Duodenal mucosa (tissue), 2 donors: Measurements from ENCODE around the gene TTLL11.

Experiments
- H3K27ac ChIP-seq: one replicate; pipeline ENCODE4 v1.7.0; 2013; ENCODE audit warnings: low read depth, low read length
- H3K27me3 ChIP-seq, 2 donors: one replicate each; pipeline ENCODE4 v1.7.0; 2013; ENCODE audit warnings: low read length in 2 of 2, control low read depth in 1 of 2; ENCODE audit not compliant: insufficient read depth in 2 of 2, control insufficient read depth in 1 of 2
- H3K36me3 ChIP-seq, 2 donors: one replicate each; pipeline ENCODE4 v1.7.0; 2013; ENCODE audit warnings: low read length in 2 of 2, control low read depth in 1 of 2; ENCODE audit not compliant: insufficient read depth in 2 of 2, control insufficient read depth in 1 of 2
- H3K4me1 ChIP-seq, 2 donors: one replicate each; pipeline ENCODE4 v1.7.0; 2013; ENCODE audit warnings: low read length in 2 of 2, control low read depth in 1 of 2; ENCODE audit not compliant: insufficient read depth in 2 of 2, control insufficient read depth in 1 of 2
- H3K4me3 ChIP-seq, 2 donors: one replicate each; pipeline ENCODE4 v1.7.0; 2013; ENCODE audit warnings: low read length in 2 of 2, low read depth in 1 of 2
- H3K9ac ChIP-seq, 2 donors: one replicate each; pipeline ENCODE4 v1.7.0; 2013; ENCODE audit warnings: low read length in 2 of 2, low read depth in 1 of 2
- H3K9me3 ChIP-seq, 2 donors: one replicate each; pipeline ENCODE4 v1.7.0; 2013; ENCODE audit warnings: low read length in 2 of 2, control low read depth in 1 of 2; ENCODE audit not compliant: control insufficient read depth in 1 of 2

TTLL11 gene

GRCh38 chr9:121876658-121877271 is 216.3 kb downstream of the TTLL11 start:
- Histone ChIP-seq H3K9ac (no peak overlapping the region), H3K27ac (no peak overlapping the region), H3K4me3 (no peak overlapping the region)

DNA sequence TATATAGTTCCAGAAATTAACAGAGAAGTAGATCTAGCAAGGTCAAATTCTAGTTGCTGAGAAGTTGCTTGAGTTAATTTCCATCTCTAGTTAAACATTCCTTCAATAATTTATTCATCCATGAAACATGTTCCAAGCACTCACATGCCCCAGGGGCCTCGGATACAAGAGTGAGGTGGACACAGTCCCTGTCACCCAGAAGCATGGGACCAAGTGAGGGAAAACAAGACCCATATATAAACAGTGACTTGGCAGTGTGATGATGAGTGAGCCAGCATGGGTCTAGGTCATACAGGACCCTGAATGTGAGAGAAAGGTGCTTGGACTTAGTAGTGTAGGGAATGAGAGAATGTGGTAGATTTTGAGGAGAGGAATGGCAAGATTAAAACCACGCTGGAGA is 216.9 kb downstream of the TTLL11 start:
- Histone ChIP-seq H3K27ac (no peak overlapping the region), H3K4me3 (no peak overlapping the region), H3K9ac (no peak overlapping the region), H3K4me1 (no peaks in the 10 kb centered on the region), H3K27me3 (no peaks in the 10 kb centered on the region), H3K9me3 (no peaks in the 10 kb centered on the region), H3K36me3 (no peaks in the 10 kb centered on the region)

More at GRCh38 chr9:121876658-121877271, 216.3 kb downstream of the TTLL11 start:
- Histone ChIP-seq H3K4me1 (no peaks in the 10 kb centered on the region), H3K36me3 (no peaks in the 10 kb centered on the region), H3K9me3 (no peaks in the 10 kb centered on the region), H3K27me3 (no peaks in the 10 kb centered on the region)

- Histone ChIP-seq H3K27ac (no peak overlapping the region), H3K4me1 (no peaks in the 10 kb centered on the region), H3K9ac (no peak overlapping the region), H3K27me3 (no peaks in the 10 kb centered on the region), H3K9me3 (no peaks in the 10 kb centered on the region), H3K4me3 (no peak overlapping the region), H3K36me3 (no peaks in the 10 kb centered on the region)
Measured at GRCh38 chr9:121874524-121874923, 218.6 kb downstream of the TTLL11 start.

GRCh38 chr9:121871431-121872025 is 221.6 kb downstream of the TTLL11 start:
- Histone ChIP-seq H3K4me1 (no peaks in the 10 kb centered on the region), H3K27ac (no peak overlapping the region), H3K9ac (no peak overlapping the region), H3K27me3 (no peaks in the 10 kb centered on the region), H3K4me3 (no peak overlapping the region), H3K9me3 (no peaks in the 10 kb centered on the region), H3K36me3 (no peaks in the 10 kb centered on the region)

GRCh38 chr9:121870271-121870670 is 222.8 kb downstream of the TTLL11 start:
- Histone ChIP-seq H3K27me3 (no peaks in the 10 kb centered on the region), H3K27ac (no peak overlapping the region), H3K36me3 (no peaks in the 10 kb centered on the region), H3K9ac (no peak overlapping the region), H3K9me3 (no peaks in the 10 kb centered on the region), H3K4me1 (no peaks in the 10 kb centered on the region), H3K4me3 (no peak overlapping the region)

DNA sequence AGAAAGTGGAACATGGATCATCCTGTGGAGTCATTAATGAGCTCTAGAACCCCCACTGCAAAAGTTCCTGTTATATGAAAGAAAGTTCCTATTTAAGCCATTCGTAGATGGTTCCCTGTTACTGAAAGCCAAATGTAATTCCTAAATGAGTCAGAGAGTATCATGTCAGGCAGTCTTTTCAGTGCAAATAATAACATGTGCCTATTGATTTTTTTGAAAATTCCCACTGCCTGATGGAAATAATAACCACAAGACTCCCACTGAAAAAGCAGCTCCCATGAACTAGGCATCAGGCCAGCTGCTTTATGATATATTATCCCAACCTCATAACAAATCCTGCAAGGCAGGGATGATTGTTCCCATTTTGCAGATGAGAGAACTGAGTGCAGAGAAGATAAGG is 224.5 kb downstream of the TTLL11 start:
- Histone ChIP-seq H3K4me1 (no peaks in the 10 kb centered on the region), H3K36me3 (no peaks in the 10 kb centered on the region), H3K9me3 (no peaks in the 10 kb centered on the region), H3K9ac (no peak overlapping the region), H3K27ac (no peak overlapping the region), H3K4me3 (no peak overlapping the region), H3K27me3 (no peaks in the 10 kb centered on the region)

DNA sequence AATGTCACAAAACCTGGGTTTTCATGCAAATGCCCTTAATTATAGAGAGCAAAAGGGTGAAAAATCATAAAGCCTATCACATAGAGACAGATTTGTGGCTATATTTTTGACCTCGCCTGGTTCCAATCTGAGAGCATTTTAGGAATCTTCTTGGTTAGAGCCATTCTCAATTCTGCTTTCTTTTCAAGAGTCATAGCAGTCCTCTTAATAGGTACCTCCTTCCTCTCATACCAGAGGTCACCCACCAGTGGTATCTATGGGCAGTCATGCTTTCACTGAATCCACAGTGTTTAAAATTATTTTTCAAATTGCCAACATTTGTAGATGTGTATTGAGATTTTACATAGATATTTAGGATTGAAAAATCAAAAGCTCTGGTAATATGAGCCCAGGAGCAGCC is 226.2 kb downstream of the TTLL11 start:
- Histone ChIP-seq H3K36me3 (no peaks in the 10 kb centered on the region), H3K9ac (no peak overlapping the region), H3K4me1 (no peaks in the 10 kb centered on the region), H3K4me3 (no peak overlapping the region), H3K9me3 (no peaks in the 10 kb centered on the region), H3K27me3 (no peaks in the 10 kb centered on the region), H3K27ac (no peak overlapping the region)

- Histone ChIP-seq H3K4me3 (no peak overlapping the region), H3K9ac (no peak overlapping the region), H3K4me1 (no peaks in the 10 kb centered on the region), H3K36me3 (no peaks in the 10 kb centered on the region), H3K9me3 (no peaks in the 10 kb centered on the region), H3K27ac (no peak overlapping the region), H3K27me3 (no peaks in the 10 kb centered on the region)
Measured at GRCh38 chr9:121865884-121866283, 227.2 kb downstream of the TTLL11 start.

DNA sequence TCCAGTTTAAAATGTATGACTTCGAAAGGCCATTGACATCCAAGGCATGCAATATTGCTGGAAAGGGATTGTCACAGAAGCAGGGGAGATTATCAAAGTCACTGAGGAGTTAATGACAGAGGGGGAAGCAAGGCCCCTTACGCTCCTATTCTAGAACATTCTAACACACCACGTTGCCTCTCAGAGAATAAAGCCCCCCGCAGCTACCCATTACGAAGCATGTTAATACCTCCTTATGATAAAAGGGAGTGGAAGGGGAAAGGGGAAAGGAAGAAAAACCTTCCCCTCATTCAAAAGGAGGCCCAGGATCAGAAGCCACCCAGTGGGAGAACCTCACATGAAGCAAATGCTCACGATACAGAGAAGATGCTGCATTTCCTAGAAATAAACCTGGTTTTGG is 228.0 kb downstream of the TTLL11 start:
- Histone ChIP-seq H3K4me1 (no peaks in the 10 kb centered on the region), H3K4me3 (no peak overlapping the region), H3K9me3 (no peaks in the 10 kb centered on the region), H3K36me3 (no peaks in the 10 kb centered on the region), H3K27me3 (no peaks in the 10 kb centered on the region), H3K9ac (no peak overlapping the region), H3K27ac (no peak overlapping the region)

DNA sequence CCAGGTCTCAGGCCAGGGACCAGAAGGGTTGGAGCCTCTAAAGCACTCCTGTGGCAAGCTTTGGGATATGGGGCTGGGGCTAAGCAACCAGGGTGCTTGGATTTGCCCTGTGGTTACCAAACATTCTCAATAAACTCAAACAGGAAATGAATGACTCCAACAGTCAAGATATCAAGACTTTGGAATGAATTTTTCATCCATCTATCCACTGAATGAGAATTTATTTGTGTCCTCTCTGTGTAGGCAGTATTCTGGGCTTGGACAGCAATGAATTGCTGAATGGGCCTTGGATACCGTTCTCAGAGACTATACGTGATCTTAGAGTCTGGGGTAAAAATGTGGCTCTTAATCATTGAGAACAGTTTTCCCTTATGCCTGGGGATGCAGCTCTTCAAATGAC is 229.2 kb downstream of the TTLL11 start:
- no peaks in the 10 kb centered on the region for H3K4me1 ChIP-seq
- H3K27me3 ChIP-seq = no peaks in the 10 kb centered on the region
- no peaks in the 10 kb centered on the region for H3K9me3 ChIP-seq
- no peak overlapping the region for H3K4me3 ChIP-seq
- H3K36me3 ChIP-seq = no peaks in the 10 kb centered on the region
- no peak overlapping the region for H3K27ac ChIP-seq
- no peak overlapping the region for H3K9ac ChIP-seq
